Thyroid gland (tissue), 4 donors: ENCODE data around the gene LMBR1.

ENCODE experiments used
- POLR2A ChIP-seq, 2 donors: fragments of 450-650 bp; IDR thresholded peaks; one replicate each; pipeline ENCODE4 v1.6.1; 2017; ENCODE audit warnings: antibody characterized with exemption in 2 of 2, mild to moderate bottlenecking in 2 of 2, moderate library complexity in 1 of 2
- TF ChIP-seq, protein P1 (sequence below), 6 experiments: fragments of 200-600 bp in 3 of 6; fragments of 450-650 bp in 3 of 6; sonication (generic) in 3 of 6; IDR thresholded peaks; one replicate each; pipeline ENCODE4 v1.5.1; 2016 to 2019; ENCODE audit warnings: antibody characterized with exemption in 6 of 6, mild to moderate bottlenecking in 2 of 6, inconsistent platforms in 1 of 6, moderate library complexity in 1 of 6

DNA sequence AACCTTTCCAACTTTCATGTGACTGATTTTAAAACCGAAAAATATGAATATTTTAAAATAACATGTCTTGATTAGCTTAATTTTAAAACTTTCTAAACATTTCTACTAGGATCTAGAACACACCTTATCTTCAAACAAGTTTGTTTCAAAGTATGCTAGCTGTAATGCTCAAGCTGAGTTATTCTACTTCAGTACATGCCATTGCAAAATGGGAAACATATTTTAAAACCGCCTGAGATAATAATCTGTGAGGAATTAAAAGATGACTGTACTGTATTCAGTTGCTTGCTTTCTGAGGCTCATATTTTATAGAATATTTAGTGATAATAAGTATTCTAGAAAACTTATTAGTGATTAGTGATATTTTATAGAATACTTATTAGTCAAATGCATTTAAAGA lies 99.6 kb downstream of the LMBR1 start:
- TF ChIP-seq, protein P1, sequence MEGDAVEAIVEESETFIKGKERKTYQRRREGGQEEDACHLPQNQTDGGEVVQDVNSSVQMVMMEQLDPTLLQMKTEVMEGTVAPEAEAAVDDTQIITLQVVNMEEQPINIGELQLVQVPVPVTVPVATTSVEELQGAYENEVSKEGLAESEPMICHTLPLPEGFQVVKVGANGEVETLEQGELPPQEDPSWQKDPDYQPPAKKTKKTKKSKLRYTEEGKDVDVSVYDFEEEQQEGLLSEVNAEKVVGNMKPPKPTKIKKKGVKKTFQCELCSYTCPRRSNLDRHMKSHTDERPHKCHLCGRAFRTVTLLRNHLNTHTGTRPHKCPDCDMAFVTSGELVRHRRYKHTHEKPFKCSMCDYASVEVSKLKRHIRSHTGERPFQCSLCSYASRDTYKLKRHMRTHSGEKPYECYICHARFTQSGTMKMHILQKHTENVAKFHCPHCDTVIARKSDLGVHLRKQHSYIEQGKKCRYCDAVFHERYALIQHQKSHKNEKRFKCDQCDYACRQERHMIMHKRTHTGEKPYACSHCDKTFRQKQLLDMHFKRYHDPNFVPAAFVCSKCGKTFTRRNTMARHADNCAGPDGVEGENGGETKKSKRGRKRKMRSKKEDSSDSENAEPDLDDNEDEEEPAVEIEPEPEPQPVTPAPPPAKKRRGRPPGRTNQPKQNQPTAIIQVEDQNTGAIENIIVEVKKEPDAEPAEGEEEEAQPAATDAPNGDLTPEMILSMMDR (IDR thresholded peaks at IDR 0.05), result no peak
- no peak for TF ChIP-seq POLR2A (IDR thresholded peaks at IDR 0.05)
